HepG2 (cell line): ENCODE measurements around the gene MYADML2. TPM values are rescaled to one million over a fixed set of nuclear protein-coding genes. Genes with fewer than 3 reads are reported as not detected.
A peak's percentile ranks its signal among the peaks of the same experiment; 100 is the strongest.

Source experiments
- CBX1 ChIP-seq: IDR thresholded peaks from one replicate; pipeline ENCODE4 v1.6.1; 2016; ENCODE audit warnings: antibody characterized with exemption, low read depth
- CEBPG ChIP-seq: IDR thresholded peaks from 2 replicates; pipeline ENCODE4 v1.6.1; 2016
- CHD4 ChIP-seq: fragments of 200-600 bp; sonication (generic); IDR thresholded peaks from 2 replicates; pipeline ENCODE4 v1.7.0; 2017; ENCODE audit warnings: mild to moderate bottlenecking, low read length, borderline replicate concordance
- KLF13 ChIP-seq: sonication (generic); formaldehyde crosslinking; IDR thresholded peaks from 2 replicates; pipeline ENCODE4 v1.4.0; 2020; ENCODE audit warnings: mild to moderate bottlenecking, missing genetic modification reagents
- KLF16 ChIP-seq, 2 experiments: sonication (generic) in 1 of 2; formaldehyde crosslinking in 1 of 2; IDR thresholded peaks; 2 replicates each; pipeline versions ENCODE4 v1.6.1 to v1.8.0; 2016 to 2023; ENCODE audit warnings: missing genetic modification reagents in 2 of 2, missing compliant biosample characterization in 1 of 2
- MTA3 ChIP-seq: sonication (generic); formaldehyde crosslinking; IDR thresholded peaks from 2 replicates; pipeline ENCODE4 v1.4.0; 2020; ENCODE audit warnings: missing genetic modification reagents
- RARA ChIP-seq: IDR thresholded peaks from 2 replicates; pipeline ENCODE4 v1.6.1; 2016; ENCODE audit warnings: missing genetic modification reagents, missing compliant biosample characterization
- RFXAP ChIP-seq: sonication (generic); formaldehyde crosslinking; IDR thresholded peaks from 2 replicates; pipeline ENCODE4 v1.4.0; 2020; ENCODE audit warnings: missing genetic modification reagents, borderline replicate concordance
- SNRNP70 ChIP-seq: fragments of 200-400 bp; formaldehyde crosslinking; IDR thresholded peaks from 2 replicates; pipeline ENCODE4 v1.6.1; 2017; ENCODE audit warnings: mild to moderate bottlenecking, low read depth, low read length, moderate library complexity
- TBX2 ChIP-seq: sonication (generic); formaldehyde crosslinking; IDR thresholded peaks from 2 replicates; pipeline ENCODE4 v1.5.0; 2020; ENCODE audit warnings: missing genetic modification reagents, mild to moderate bottlenecking, borderline replicate concordance
- TEAD2 ChIP-seq: sonication (generic); formaldehyde crosslinking; IDR thresholded peaks from 2 replicates; pipeline ENCODE4 v1.9.0; 2021; ENCODE audit warnings: missing genetic modification reagents
- TRIM24 ChIP-seq: sonication (generic); formaldehyde crosslinking; IDR thresholded peaks from 2 replicates; pipeline ENCODE4 v1.8.0; 2022; ENCODE audit warnings: mild to moderate bottlenecking, missing genetic modification reagents
- ZNF3 ChIP-seq: IDR thresholded peaks from 2 replicates; pipeline ENCODE4 v1.7.0; 2017; ENCODE audit warnings: inconsistent platforms
- ZNF34 ChIP-seq: sonication (generic); formaldehyde crosslinking; IDR thresholded peaks from 2 replicates; pipeline ENCODE4 v1.4.0; 2020; ENCODE audit warnings: mild to moderate bottlenecking, missing genetic modification reagents, borderline replicate concordance
- polyA plus RNA-seq, 8 experiments: library from polyadenylated mRNA; depleted of rRNA in 3 of 8; stranded (reverse) in 7 of 8; unstranded in 1 of 8; fragments of >200 nt; fragmentation: Illumina TruSeq in 4 of 8; extraction: Trizol in 4 of 8; gene quantifications; 2 replicates each; pipeline versions ENCODE4 v1.2.1 to v1.2.3, GENCODE V29; 2011 to 2016; ENCODE audit warnings: low read depth in 4 of 8, missing spikeins in 1 of 8, mixed read lengths in 1 of 8; ENCODE audit not compliant: insufficient read depth in 1 of 8
- total RNA-seq, 5 experiments: library from RNA; depleted of rRNA; stranded (reverse); fragments of >200 nt; fragmentation: Illumina TruSeq; extraction: Trizol; gene quantifications; 2 replicates each; pipeline ENCODE4 v1.2.3, GENCODE V29; 2016; ENCODE audit warnings: low read depth in 1 of 5
- TF ChIP-seq, protein P1 (sequence below): sonication (generic); formaldehyde crosslinking; IDR thresholded peaks from 2 replicates; pipeline ENCODE4 v1.5.0; 2020; ENCODE audit warnings: missing genetic modification reagents, mild to moderate bottlenecking, borderline replicate concordance
- TF ChIP-seq, protein P2 (sequence below): sonication (generic); formaldehyde crosslinking; conservative IDR thresholded peaks from 2 replicates; pipeline ENCODE4 v1.5.0; 2020; ENCODE audit warnings: missing genetic modification reagents
- TF ChIP-seq, protein P3 (sequence below): sonication (generic); formaldehyde crosslinking; conservative IDR thresholded peaks from 2 replicates; pipeline ENCODE4 v1.8.0; 2022; ENCODE audit warnings: missing genetic modification reagents
- TF ChIP-seq, protein P4 (sequence below): sonication (generic); formaldehyde crosslinking; IDR thresholded peaks from 2 replicates; pipeline ENCODE4 v1.5.0; 2020; ENCODE audit warnings: mild to moderate bottlenecking, missing genetic modification reagents, borderline replicate concordance

The MYADML2 gene
- total and polyA plus RNA-seq, 2 of the 13 experiments (the other 11 are each of a cell fraction or from before 2014, with no cell fraction given) = not detected

DNA sequence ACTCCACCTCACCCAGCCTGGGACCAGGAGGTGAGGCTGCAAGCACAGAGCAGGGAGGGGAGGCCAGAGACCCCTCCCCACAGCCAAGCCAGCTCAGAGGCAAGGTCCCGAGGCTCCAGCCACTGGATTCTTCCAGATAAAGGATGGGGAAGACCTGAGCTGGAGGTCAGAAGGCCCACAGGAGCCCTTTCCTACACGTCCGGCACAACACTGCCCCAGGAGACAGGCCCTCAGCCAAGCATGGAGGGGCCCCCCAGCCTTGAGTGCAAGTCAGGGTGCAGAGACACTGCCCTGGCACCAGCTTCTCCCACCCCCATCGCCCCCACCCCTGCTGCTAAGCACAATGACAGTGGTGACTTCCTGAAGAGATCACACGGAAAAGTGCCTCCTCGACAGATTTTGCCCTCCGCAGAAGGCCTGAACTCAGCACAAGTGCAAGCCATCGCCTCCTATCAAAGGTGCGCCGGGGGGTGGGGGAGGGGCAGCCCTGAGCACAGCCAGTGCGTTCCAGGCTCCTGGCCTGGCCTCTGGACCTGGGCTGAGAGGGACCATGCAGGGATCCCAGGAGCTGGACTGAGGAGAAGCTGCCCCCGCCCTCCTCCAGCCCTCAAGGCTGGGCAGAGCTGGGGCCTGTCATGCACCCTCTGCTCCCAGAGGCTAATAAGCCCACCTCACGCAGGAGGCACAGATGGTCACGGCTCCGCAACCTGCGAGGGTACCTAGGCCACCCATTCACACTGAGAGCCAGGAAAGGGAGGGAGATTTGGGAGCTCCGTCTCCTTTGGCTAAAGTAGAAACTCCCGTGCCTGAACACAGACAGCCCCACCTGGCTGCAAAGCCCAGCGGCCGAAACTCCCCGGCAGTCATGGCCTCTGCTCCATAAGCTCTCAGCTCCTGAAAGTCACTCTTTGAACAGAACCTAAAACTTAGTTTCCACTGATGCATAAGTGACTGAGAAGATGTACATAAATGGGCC, 22.2 kb downstream of the MYADML2 start (continued):
- TF ChIP-seq, protein P1, sequence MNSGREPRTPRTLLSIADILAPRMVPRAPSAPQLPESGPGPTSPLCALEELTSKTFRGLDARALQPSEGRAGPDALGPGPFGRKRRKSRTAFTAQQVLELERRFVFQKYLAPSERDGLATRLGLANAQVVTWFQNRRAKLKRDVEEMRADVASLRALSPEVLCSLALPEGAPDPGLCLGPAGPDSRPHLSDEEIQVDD (CRISPR knock-in tag) = no peak
- TF ChIP-seq, protein P2, sequence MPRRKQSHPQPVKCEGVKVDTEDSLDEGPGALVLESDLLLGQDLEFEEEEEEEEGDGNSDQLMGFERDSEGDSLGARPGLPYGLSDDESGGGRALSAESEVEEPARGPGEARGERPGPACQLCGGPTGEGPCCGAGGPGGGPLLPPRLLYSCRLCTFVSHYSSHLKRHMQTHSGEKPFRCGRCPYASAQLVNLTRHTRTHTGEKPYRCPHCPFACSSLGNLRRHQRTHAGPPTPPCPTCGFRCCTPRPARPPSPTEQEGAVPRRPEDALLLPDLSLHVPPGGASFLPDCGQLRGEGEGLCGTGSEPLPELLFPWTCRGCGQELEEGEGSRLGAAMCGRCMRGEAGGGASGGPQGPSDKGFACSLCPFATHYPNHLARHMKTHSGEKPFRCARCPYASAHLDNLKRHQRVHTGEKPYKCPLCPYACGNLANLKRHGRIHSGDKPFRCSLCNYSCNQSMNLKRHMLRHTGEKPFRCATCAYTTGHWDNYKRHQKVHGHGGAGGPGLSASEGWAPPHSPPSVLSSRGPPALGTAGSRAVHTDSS = no peak
- TF ChIP-seq CHD4 = no peak
- TF ChIP-seq, protein P3, sequence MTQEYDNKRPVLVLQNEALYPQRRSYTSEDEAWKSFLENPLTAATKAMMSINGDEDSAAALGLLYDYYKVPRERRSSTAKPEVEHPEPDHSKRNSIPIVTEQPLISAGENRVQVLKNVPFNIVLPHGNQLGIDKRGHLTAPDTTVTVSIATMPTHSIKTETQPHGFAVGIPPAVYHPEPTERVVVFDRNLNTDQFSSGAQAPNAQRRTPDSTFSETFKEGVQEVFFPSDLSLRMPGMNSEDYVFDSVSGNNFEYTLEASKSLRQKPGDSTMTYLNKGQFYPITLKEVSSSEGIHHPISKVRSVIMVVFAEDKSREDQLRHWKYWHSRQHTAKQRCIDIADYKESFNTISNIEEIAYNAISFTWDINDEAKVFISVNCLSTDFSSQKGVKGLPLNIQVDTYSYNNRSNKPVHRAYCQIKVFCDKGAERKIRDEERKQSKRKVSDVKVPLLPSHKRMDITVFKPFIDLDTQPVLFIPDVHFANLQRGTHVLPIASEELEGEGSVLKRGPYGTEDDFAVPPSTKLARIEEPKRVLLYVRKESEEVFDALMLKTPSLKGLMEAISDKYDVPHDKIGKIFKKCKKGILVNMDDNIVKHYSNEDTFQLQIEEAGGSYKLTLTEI = no peak
- no peak for TF ChIP-seq TBX2
- TF ChIP-seq, protein P4, sequence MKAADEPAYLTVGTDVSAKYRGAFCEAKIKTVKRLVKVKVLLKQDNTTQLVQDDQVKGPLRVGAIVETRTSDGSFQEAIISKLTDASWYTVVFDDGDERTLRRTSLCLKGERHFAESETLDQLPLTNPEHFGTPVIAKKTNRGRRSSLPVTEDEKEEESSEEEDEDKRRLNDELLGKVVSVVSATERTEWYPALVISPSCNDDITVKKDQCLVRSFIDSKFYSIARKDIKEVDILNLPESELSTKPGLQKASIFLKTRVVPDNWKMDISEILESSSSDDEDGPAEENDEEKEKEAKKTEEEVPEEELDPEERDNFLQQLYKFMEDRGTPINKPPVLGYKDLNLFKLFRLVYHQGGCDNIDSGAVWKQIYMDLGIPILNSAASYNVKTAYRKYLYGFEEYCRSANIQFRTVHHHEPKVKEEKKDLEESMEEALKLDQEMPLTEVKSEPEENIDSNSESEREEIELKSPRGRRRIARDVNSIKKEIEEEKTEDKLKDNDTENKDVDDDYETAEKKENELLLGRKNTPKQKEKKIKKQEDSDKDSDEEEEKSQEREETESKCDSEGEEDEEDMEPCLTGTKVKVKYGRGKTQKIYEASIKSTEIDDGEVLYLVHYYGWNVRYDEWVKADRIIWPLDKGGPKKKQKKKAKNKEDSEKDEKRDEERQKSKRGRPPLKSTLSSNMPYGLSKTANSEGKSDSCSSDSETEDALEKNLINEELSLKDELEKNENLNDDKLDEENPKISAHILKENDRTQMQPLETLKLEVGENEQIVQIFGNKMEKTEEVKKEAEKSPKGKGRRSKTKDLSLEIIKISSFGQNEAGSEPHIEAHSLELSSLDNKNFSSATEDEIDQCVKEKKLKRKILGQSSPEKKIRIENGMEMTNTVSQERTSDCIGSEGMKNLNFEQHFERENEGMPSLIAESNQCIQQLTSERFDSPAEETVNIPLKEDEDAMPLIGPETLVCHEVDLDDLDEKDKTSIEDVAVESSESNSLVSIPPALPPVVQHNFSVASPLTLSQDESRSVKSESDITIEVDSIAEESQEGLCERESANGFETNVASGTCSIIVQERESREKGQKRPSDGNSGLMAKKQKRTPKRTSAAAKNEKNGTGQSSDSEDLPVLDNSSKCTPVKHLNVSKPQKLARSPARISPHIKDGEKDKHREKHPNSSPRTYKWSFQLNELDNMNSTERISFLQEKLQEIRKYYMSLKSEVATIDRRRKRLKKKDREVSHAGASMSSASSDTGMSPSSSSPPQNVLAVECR = peak; percentile 67
- no peak for TF ChIP-seq SNRNP70
- TF ChIP-seq KLF13 = 0 out of 2 replicates have a peak, but pooled peaks have one; percentile 29
- 0 out of 4 replicates have a peak, but pooled peaks of 1 of the 2 experiments have one; percentile 67 for TF ChIP-seq KLF16 (CRISPR knock-in tag; IDR thresholded peaks at IDR 0.05)
- TF ChIP-seq ZNF3 (CRISPR knock-in tag) = no peak
- TF ChIP-seq ZNF34 = no peak
- no peak for TF ChIP-seq TEAD2 (CRISPR knock-in tag)
- no peak for TF ChIP-seq MTA3 (CRISPR knock-in tag)
- no peak for TF ChIP-seq RARA
- TF ChIP-seq CBX1 = no peak
- TF ChIP-seq TRIM24 (CRISPR knock-in tag) = no peak
- no peak for TF ChIP-seq RFXAP (CRISPR knock-in tag)
- TF ChIP-seq CEBPG (CRISPR knock-in tag) = no peak
